OCI-LY7 (cell line): ENCODE data around the gene SAP30BP. TPM values are rescaled to one million over a fixed set of nuclear protein-coding genes. Genes with fewer than 3 reads are reported as not detected.

Experiments used
- BruUV-seq: library from RNA; stranded (reverse); fragments of 400-500 nt; replicated peaks from 2 replicates; lab custom pipeline; 2021; lab: Mats Ljungman, UMichigan
- CTCF ChIA-PET: fragments of 300-600 bp; sonication (Branson Sonifier 250); formaldehyde crosslinking; loops from one replicate; lab custom pipeline; 2022; ENCODE audit warnings: antibody characterized with exemption; ENCODE audit not compliant: unreplicated experiment; lab: Charles Lee
- POLR2A ChIA-PET: fragments of 300-600 bp; sonication (Branson Sonifier 250); formaldehyde crosslinking; loops from one replicate; lab custom pipeline; 2022; ENCODE audit warnings: antibody characterized with exemption; lab: Charles Lee
- DNase-seq: peaks from one replicate; pipeline ENCODE4 v3.0.0-alpha.2; 2015; ENCODE audit warnings: low spot score
- H2AFZ ChIP-seq: fragments of 200-600 bp; sonication (generic), shearing (Covaris generic); 2 replicates; pipeline ENCODE4 v1.6.1; 2014; ENCODE audit warnings: mild to moderate bottlenecking, antibody characterized with exemption, low read length, moderate library complexity
- H3K27ac ChIP-seq: fragments of 200-600 bp; sonication (generic); 2 replicates; pipeline ENCODE4 v1.5.1; 2014; ENCODE audit warnings: mixed run types, low read depth, mild to moderate bottlenecking, moderate library complexity, low read length, inconsistent platforms; ENCODE audit not compliant: poor library complexity, severe bottlenecking
- H3K36me3 ChIP-seq: fragments of 200-600 bp; sonication (generic); 2 replicates; pipeline ENCODE4 v1.6.1; 2014; ENCODE audit warnings: mild to moderate bottlenecking, antibody characterized with exemption, low read length, moderate library complexity, mixed read lengths; ENCODE audit not compliant: insufficient read depth
- H3K4me1 ChIP-seq: fragments of 200-600 bp; sonication (generic); 2 replicates; pipeline ENCODE4 v1.5.1; 2014; ENCODE audit warnings: mild to moderate bottlenecking, low read length; ENCODE audit not compliant: insufficient read depth, poor library complexity, severe bottlenecking
- H3K4me2 ChIP-seq: fragments of 200-600 bp; sonication (generic); 2 replicates; pipeline ENCODE4 v1.6.1; 2014; ENCODE audit warnings: mild to moderate bottlenecking, low read length
- H3K4me3 ChIP-seq: fragments of 200-600 bp; sonication (generic); 2 replicates; pipeline ENCODE4 v1.5.1; 2014; ENCODE audit warnings: mild to moderate bottlenecking, low read depth, low read length; ENCODE audit not compliant: poor library complexity, severe bottlenecking
- H3K79me2 ChIP-seq: fragments of 200-600 bp; sonication (generic); 2 replicates; pipeline ENCODE4 v1.6.1; 2016; ENCODE audit warnings: low read depth, mild to moderate bottlenecking, low read length, moderate library complexity, mixed read lengths; ENCODE audit not compliant: insufficient read depth
- H3K9me2 ChIP-seq: fragments of 200-600 bp; sonication (generic); 2 replicates; pipeline ENCODE4 v1.6.1; 2016; ENCODE audit warnings: mild to moderate bottlenecking, low read length, mixed read lengths; ENCODE audit not compliant: insufficient read depth
- H3K9me3 ChIP-seq: fragments of 200-600 bp; sonication (generic); 2 replicates; pipeline ENCODE4 v1.6.1; 2014; ENCODE audit warnings: mild to moderate bottlenecking, mixed run types, low read length, mixed read lengths
- H4K20me1 ChIP-seq: fragments of 200-600 bp; sonication (generic); 2 replicates; pipeline ENCODE4 v1.6.1; 2014; ENCODE audit warnings: mild to moderate bottlenecking, antibody characterized with exemption, low read length, moderate library complexity, mixed read lengths; ENCODE audit not compliant: insufficient read depth
- EZH2phosphoT487 ChIP-seq: fragments of 200-600 bp; sonication (generic); IDR thresholded peaks from 2 replicates; pipeline ENCODE4 v1.6.1; 2018; ENCODE audit warnings: low read depth, borderline replicate concordance, mild to moderate bottlenecking, mixed run types, antibody characterized with exemption, low read length, moderate library complexity, mixed read lengths
- intact Hi-C: fragments of 100-400 bp; cut with micrococcal nuclease; formaldehyde crosslinking; loops from one replicate; pipeline ENCODE4 v1.10.0; 2022; ENCODE audit not compliant: unreplicated experiment
- total RNA-seq, 2 experiments: library from RNA; depleted of rRNA in 1 of 2; stranded (reverse); fragments of >200 nt in 1 of 2; shearing (Covaris generic) in 1 of 2; gene quantifications; 2 replicates each; pipeline ENCODE4 v1.2.3, GENCODE V29; 2014 to 2022
- TF ChIP-seq, protein P1 (sequence below): fragments of 200-600 bp; sonication (generic); conservative IDR thresholded peaks from 2 replicates; pipeline ENCODE4 v1.5.1; 2014; ENCODE audit warnings: mild to moderate bottlenecking, antibody characterized with exemption, low read length, moderate library complexity, mixed read lengths

SAP30BP gene
- total RNA-seq, 2 experiments from 2014 or later = 127 to 187 TPM

- Histone ChIP-seq H2AFZ (no peak overlapping the region), H3K4me2 (no peak overlapping the region), H3K9me3 (no peaks in the 10 kb centered on the region), H3K79me2 (no peaks in the 10 kb centered on the region), H3K36me3 (peaks cover 22% of the 10 kb centered on the region; the same call in 1 of the 2 replicates), H3K4me1 (peaks cover 24% of the 10 kb centered on the region), H3K9me2 (no peaks in the 10 kb centered on the region), H4K20me1 (no peaks in the 10 kb centered on the region), H3K27ac (no peak overlapping the region), H3K4me3 (no peak overlapping the region)
- DNase-seq = no peak
- POLR2A ChIA-PET = no interaction called here
- intact Hi-C loops = no loop called here
- CTCF ChIA-PET = interaction anchor here (0.7 kb wide), 1 partner anchor 119 kb away, joined by 3 read pairs; no protein-coding TSS in a partner anchor
- TF ChIP-seq, protein P1, sequence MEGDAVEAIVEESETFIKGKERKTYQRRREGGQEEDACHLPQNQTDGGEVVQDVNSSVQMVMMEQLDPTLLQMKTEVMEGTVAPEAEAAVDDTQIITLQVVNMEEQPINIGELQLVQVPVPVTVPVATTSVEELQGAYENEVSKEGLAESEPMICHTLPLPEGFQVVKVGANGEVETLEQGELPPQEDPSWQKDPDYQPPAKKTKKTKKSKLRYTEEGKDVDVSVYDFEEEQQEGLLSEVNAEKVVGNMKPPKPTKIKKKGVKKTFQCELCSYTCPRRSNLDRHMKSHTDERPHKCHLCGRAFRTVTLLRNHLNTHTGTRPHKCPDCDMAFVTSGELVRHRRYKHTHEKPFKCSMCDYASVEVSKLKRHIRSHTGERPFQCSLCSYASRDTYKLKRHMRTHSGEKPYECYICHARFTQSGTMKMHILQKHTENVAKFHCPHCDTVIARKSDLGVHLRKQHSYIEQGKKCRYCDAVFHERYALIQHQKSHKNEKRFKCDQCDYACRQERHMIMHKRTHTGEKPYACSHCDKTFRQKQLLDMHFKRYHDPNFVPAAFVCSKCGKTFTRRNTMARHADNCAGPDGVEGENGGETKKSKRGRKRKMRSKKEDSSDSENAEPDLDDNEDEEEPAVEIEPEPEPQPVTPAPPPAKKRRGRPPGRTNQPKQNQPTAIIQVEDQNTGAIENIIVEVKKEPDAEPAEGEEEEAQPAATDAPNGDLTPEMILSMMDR = no peak
- TF ChIP-seq EZH2phosphoT487 = no peak
- no TSS peak for BruUV-seq
These were observed 38.7 kb upstream of the SAP30BP start for GRCh38 chr17:75628425-75628824.

DNA sequence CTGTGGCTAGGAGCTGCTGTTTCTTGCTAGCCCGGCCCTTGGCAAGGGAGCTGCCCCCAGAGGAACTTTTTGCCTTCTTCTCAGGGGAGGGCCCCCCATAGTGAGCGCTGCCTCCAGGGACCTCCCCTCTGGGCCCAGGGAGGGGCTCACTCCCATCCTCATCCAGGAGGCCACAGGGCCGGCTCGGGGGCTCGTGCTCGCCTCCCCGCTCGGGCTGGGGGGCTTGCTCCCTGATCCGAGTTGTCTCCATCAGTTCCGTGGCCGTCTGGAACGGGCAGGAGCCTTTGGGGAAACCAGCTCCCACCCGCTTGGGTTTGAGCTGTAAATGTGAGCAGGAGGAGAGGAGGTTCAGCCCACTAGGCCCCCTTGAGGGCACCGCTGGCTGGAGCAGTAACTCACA, 38.0 kb upstream of the SAP30BP start:
- no TSS peak for BruUV-seq

More for the DNA sequence above, 38.0 kb upstream of the SAP30BP start:
- H3K9me2 ChIP-seq = no peaks in the 10 kb centered on the region
- no peaks in the 10 kb centered on the region for H4K20me1 ChIP-seq
- intact Hi-C loops = no loop called here
- CTCF ChIA-PET = interaction anchor here (0.7 kb wide), 1 partner anchor 61 kb away, joined by 3 read pairs; no protein-coding TSS in a partner anchor
- peaks cover 22% of the 10 kb centered on the region; the same call in 1 of the 2 replicates for H3K36me3 ChIP-seq
- H3K4me2 ChIP-seq = no peak overlapping the region
- no peaks in the 10 kb centered on the region for H3K9me3 ChIP-seq
- no peaks in the 10 kb centered on the region for H3K79me2 ChIP-seq
- no peak overlapping the region for H3K4me3 ChIP-seq
- H3K27ac ChIP-seq = no peak overlapping the region
- no peak overlapping the region for H2AFZ ChIP-seq
- no peak for DNase-seq
- POLR2A ChIA-PET = interaction anchor here (0.6 kb wide), 1 partner anchor 41 kb away, joined by 3 read pairs; no protein-coding TSS in a partner anchor
- H3K4me1 ChIP-seq = peaks cover 31% of the 10 kb centered on the region
- no peak for TF ChIP-seq EZH2phosphoT487
- TF ChIP-seq, protein P1 = no peak
